Endothelial cell of umbilical vein (primary cell): ENCODE data around the gene RIMBP2. TPM values are rescaled to one million over a fixed set of nuclear protein-coding genes. Genes with fewer than 3 reads are reported as not detected.

Source experiments
- BruUV-seq: library from RNA; stranded (reverse); fragments of 400-500 nt; replicated peaks from 2 replicates; lab custom pipeline; 2021; lab: Mats Ljungman, UMichigan
- CTCF ChIA-PET: fragments of 300-600, 350-600 bp; sonication (Branson Sonifier 250); formaldehyde crosslinking; loops from one replicate; lab custom pipeline; 2021; ENCODE audit warnings: antibody characterized with exemption, inconsistent platforms; lab: Charles Lee
- POLR2A ChIA-PET: fragments of 300-600, 350-600 bp; sonication (Branson Sonifier 250); formaldehyde crosslinking; loops from one replicate; lab custom pipeline; 2021; ENCODE audit warnings: antibody characterized with exemption, inconsistent platforms; lab: Charles Lee
- DNase-seq: peaks from one replicate; pipeline ENCODE4 v3.0.0-alpha.2; 2011; ENCODE audit warnings: low read depth, low spot score
- FAIRE-seq: peaks from 2 replicates; lab custom pipeline; 2011; peaks lifted over from hg19 to GRCh38; lab: Jason Lieb, UNC
- H2AFZ ChIP-seq: 2 replicates; pipeline ENCODE4 v1.6.0; 2012; ENCODE audit warnings: low read depth, low read length, control low read depth, inconsistent platforms
- H3K27ac ChIP-seq: 2 replicates; pipeline ENCODE4 v1.5.1; 2011; ENCODE audit warnings: low read depth, mild to moderate bottlenecking, control low read depth, low read length, moderate library complexity; ENCODE audit not compliant: insufficient read depth
- H3K27me3 ChIP-seq, 2 experiments: 2 replicates each; pipeline versions ENCODE4 v1.6.0 to v1.6.1; 2011; ENCODE audit warnings: low read length in 2 of 2, mixed read lengths in 1 of 2; ENCODE audit not compliant: control insufficient read depth in 2 of 2, insufficient read depth in 2 of 2
- H3K36me3 ChIP-seq, 2 experiments: 2 replicates in 1 of 2; 3 replicates in 1 of 2; pipeline ENCODE4 v1.5.1; 2011; ENCODE audit warnings: low read length in 2 of 2, mild to moderate bottlenecking in 1 of 2, moderate library complexity in 1 of 2; ENCODE audit not compliant: control insufficient read depth in 2 of 2, insufficient read depth in 2 of 2; ENCODE audit errors: extremely low read depth in 1 of 2
- H3K4me1 ChIP-seq: 3 replicates; pipeline ENCODE4 v1.5.1; 2011; ENCODE audit warnings: mild to moderate bottlenecking, low read length; ENCODE audit not compliant: control insufficient read depth, insufficient read depth; ENCODE audit errors: extremely low read depth
- H3K4me2 ChIP-seq: 2 replicates; pipeline ENCODE4 v1.6.1; 2011; ENCODE audit warnings: low read length, control low read depth, mixed read lengths; ENCODE audit not compliant: insufficient read depth
- H3K4me3 ChIP-seq, 3 experiments: fragments of 200-600 bp in 1 of 3; sonication (generic), shearing (Covaris generic) in 1 of 3; replicated peaks in 1 of 3; 2 replicates each; pipeline ENCODE4 v1.5.1; 2011 to 2016; ENCODE audit warnings: control low read depth in 3 of 3, low read length in 3 of 3, mild to moderate bottlenecking in 2 of 3, inconsistent platforms in 1 of 3, low read depth in 1 of 3, moderate library complexity in 1 of 3; ENCODE audit not compliant: insufficient read depth in 1 of 3
- H3K79me2 ChIP-seq: 2 replicates; pipeline ENCODE4 v1.6.0; 2012; ENCODE audit warnings: low read length, inconsistent platforms; ENCODE audit not compliant: control insufficient read depth, insufficient read depth
- H3K9ac ChIP-seq: replicated peaks from 2 replicates; pipeline ENCODE3; 2011; ENCODE audit warnings: low read length, control low read depth; ENCODE audit not compliant: insufficient read depth; ENCODE audit errors: extremely low read depth
- H3K9me1 ChIP-seq: replicated peaks from 3 replicates; pipeline ENCODE4 v1.6.0; 2011; ENCODE audit warnings: mild to moderate bottlenecking, low read length; ENCODE audit not compliant: control insufficient read depth, insufficient read depth; ENCODE audit errors: extremely low read depth
- H3K9me3 ChIP-seq: replicated peaks from 2 replicates; pipeline ENCODE4 v1.5.1; 2012; ENCODE audit warnings: low read length, inconsistent platforms; ENCODE audit not compliant: control insufficient read depth, insufficient read depth
- H4K20me1 ChIP-seq: replicated peaks from 2 replicates; pipeline ENCODE3; 2011; ENCODE audit warnings: mild to moderate bottlenecking, low read length; ENCODE audit not compliant: control insufficient read depth, insufficient read depth; ENCODE audit errors: extremely low read depth
- EZH2 ChIP-seq: IDR thresholded peaks from 2 replicates; pipeline ENCODE4 v1.6.1; 2012; ENCODE audit warnings: borderline replicate concordance, low read depth, mild to moderate bottlenecking, moderate library complexity, low read length, inconsistent platforms; ENCODE audit not compliant: severe bottlenecking
- FOS ChIP-seq: IDR thresholded peaks from 2 replicates; pipeline ENCODE4 v1.6.1; 2011; ENCODE audit warnings: mild to moderate bottlenecking, low read length, moderate library complexity, borderline replicate concordance; ENCODE audit not compliant: insufficient read depth
- GATA2 ChIP-seq: IDR thresholded peaks from 2 replicates; pipeline ENCODE4 v1.7.0; 2011; ENCODE audit warnings: low read depth, mild to moderate bottlenecking, moderate library complexity, mixed read lengths, low read length; ENCODE audit not compliant: insufficient read length, insufficient read depth
- JUN ChIP-seq: IDR thresholded peaks from 2 replicates; pipeline ENCODE4 v1.6.1; 2011; ENCODE audit warnings: borderline replicate concordance, low read depth; ENCODE audit not compliant: insufficient read length, insufficient read depth
- MYC ChIP-seq: IDR thresholded peaks from one replicate; pipeline ENCODE4 v1.6.1; 2011; ENCODE audit warnings: mild to moderate bottlenecking, low read depth, low read length
- POLR2A ChIP-seq: IDR thresholded peaks from 2 replicates; pipeline ENCODE4 v1.6.1; 2012; ENCODE audit warnings: low read depth, mild to moderate bottlenecking, control low read depth, low read length
- POLR2AphosphoS5 ChIP-seq: IDR thresholded peaks from 2 replicates; pipeline ENCODE4 v1.6.1; 2012; ENCODE audit warnings: low read depth, mild to moderate bottlenecking, control low read depth, low read length, moderate library complexity; ENCODE audit not compliant: insufficient read depth
- dilution Hi-C: fragments of 300-500 bp; cut with MboI; formaldehyde crosslinking; loops from one replicate; pipeline ENCODE4 v1.15.0; 2019; ENCODE audit warnings: low sequenced_read_pairs; ENCODE audit not compliant: extremely low pct_ligation_motif_present
- intact Hi-C: fragments of 100-400 bp; cut with micrococcal nuclease; formaldehyde crosslinking; loops from one replicate; pipeline ENCODE4 v1.10.0; 2022
- polyA plus RNA-seq, 4 experiments: library from polyadenylated mRNA; depleted of rRNA in 3 of 4; stranded (reverse) in 3 of 4; unstranded in 1 of 4; fragments of >200 nt; gene quantifications; 2 replicates each; pipeline versions ENCODE4 v1.2.1 to v1.2.3, GENCODE V29; 2011 to 2012; ENCODE audit warnings: missing spikeins in 1 of 4
- total RNA-seq: library from RNA; stranded (reverse); gene quantifications from 2 replicates; pipeline ENCODE4 v1.2.3, GENCODE V29; 2021
- TF ChIP-seq, protein P1 (sequence below): IDR thresholded peaks from 2 replicates; pipeline ENCODE4 v1.6.1; 2011; ENCODE audit not compliant: insufficient read depth, insufficient read length
- TF ChIP-seq, protein P2 (sequence below), 2 donors: IDR thresholded peaks; 1 replicate in 1 of 2; 2 replicates in 1 of 2; pipeline ENCODE4 v1.5.1; 2011; ENCODE audit warnings: low read length in 2 of 2, mild to moderate bottlenecking in 2 of 2, moderate library complexity in 2 of 2, control low read depth in 1 of 2, inconsistent platforms in 1 of 2, low read depth in 1 of 2; ENCODE audit not compliant: insufficient read depth in 1 of 2; ENCODE audit errors: extremely low read depth in 1 of 2

RIMBP2 gene
- total and polyA plus RNA-seq, 2 donors (not counting 3 experiments of a cell fraction or from before 2014, with no cell fraction given) = 0.04 TPM; not detected in 1

DNA sequence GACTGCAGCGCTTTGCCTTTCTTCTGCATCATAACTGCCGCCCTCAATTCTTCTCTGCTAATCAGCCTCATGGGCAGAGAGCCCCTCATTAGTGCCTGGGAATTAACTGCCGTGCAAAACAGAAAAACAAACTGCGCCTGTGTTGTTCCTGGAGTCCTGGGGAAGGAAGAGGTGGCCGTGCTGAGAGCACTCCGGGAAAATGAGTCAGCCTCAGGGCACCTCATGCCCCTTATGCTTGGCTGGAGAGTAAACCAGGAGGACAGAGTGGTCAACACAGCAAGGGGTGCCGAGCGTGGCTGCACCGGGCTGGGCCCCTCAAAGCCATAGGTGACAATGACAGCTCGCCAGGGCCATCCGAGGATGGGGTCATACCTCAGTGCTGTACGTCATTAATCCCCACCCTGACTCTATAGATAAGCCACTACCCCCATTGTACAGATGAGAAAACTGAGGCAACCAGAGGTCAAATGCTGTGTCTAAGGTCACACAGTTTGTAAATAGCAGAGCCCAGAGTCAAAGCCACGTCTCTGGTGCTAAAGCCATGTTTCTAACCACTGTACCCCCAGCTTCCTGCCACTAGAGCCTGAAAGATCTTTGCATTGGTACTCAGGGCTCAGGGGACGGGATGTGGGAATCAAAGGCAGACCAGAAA lies 74.4 kb downstream of the RIMBP2 start:
- DNase-seq (no peak), FAIRE-seq (no peak)
- Histone ChIP-seq H3K27me3 (no peaks in the 10 kb centered on the region), H3K9me3 (peaks cover 3% of the 10 kb centered on the region), H3K4me2 (no peak overlapping the region), H3K36me3 (no peaks in the 10 kb centered on the region), H3K9me1 (no peaks in the 10 kb centered on the region), H3K4me1 (no peaks in the 10 kb centered on the region), H3K9ac (no peak overlapping the region), H3K4me3 (no peak overlapping the region), H3K27ac (no peak overlapping the region), H3K79me2 (no peaks in the 10 kb centered on the region), H4K20me1 (no peaks in the 10 kb centered on the region), H2AFZ (no peak overlapping the region)
- intact Hi-C loops (no loop called here), dilution Hi-C loops (no loop called here)
- no peak for TF ChIP-seq POLR2A
- TF ChIP-seq, protein P1, sequence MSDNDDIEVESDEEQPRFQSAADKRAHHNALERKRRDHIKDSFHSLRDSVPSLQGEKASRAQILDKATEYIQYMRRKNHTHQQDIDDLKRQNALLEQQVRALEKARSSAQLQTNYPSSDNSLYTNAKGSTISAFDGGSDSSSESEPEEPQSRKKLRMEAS = no peak
- TF ChIP-seq EZH2 = no peak
- TF ChIP-seq JUN = no peak
- no peak for TF ChIP-seq MYC
- no peak for TF ChIP-seq FOS
- no peak for TF ChIP-seq GATA2
- ChIA-PET POLR2A (no interaction called here), CTCF (no interaction called here)
- no TSS peak for BruUV-seq

DNA sequence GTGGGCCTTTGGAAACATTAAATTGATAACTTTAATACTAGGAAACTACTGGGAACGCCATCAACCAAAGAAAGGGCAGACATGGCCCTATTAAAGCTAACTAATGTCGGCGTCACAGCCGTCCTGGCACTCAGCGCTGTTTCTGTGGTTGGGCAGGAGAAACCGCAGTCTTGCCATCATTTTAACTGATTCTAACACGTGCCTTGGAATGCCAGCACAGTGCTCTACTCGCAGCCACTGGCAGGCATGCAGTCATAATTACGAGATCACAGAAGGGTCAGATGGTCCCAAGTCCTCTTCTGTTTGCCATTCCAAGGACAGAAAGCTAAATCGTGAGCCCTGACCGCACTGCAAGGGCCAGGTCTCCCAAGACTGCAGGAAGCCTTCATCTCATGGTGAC lies 75.2 kb downstream of the RIMBP2 start:
- no peak for FAIRE-seq

More for the DNA sequence above, 75.2 kb downstream of the RIMBP2 start:
- Histone ChIP-seq H3K4me3 (no peak overlapping the region), H3K27ac (no peak overlapping the region), H3K36me3 (no peaks in the 10 kb centered on the region), H2AFZ (no peak overlapping the region), H3K27me3 (no peaks in the 10 kb centered on the region), H3K9ac (no peak overlapping the region), H3K9me3 (peaks cover 3% of the 10 kb centered on the region), H3K4me1 (no peaks in the 10 kb centered on the region), H3K9me1 (no peaks in the 10 kb centered on the region), H3K4me2 (no peak overlapping the region), H4K20me1 (no peaks in the 10 kb centered on the region), H3K79me2 (no peaks in the 10 kb centered on the region)
- no peak for TF ChIP-seq MYC
- TF ChIP-seq, protein P1 = no peak
- no peak for TF ChIP-seq JUN
- TF ChIP-seq FOS = no peak
- TF ChIP-seq POLR2AphosphoS5 = no peak
- no peak for TF ChIP-seq EZH2
- TF ChIP-seq GATA2 = no peak
- TF ChIP-seq, protein P2, sequence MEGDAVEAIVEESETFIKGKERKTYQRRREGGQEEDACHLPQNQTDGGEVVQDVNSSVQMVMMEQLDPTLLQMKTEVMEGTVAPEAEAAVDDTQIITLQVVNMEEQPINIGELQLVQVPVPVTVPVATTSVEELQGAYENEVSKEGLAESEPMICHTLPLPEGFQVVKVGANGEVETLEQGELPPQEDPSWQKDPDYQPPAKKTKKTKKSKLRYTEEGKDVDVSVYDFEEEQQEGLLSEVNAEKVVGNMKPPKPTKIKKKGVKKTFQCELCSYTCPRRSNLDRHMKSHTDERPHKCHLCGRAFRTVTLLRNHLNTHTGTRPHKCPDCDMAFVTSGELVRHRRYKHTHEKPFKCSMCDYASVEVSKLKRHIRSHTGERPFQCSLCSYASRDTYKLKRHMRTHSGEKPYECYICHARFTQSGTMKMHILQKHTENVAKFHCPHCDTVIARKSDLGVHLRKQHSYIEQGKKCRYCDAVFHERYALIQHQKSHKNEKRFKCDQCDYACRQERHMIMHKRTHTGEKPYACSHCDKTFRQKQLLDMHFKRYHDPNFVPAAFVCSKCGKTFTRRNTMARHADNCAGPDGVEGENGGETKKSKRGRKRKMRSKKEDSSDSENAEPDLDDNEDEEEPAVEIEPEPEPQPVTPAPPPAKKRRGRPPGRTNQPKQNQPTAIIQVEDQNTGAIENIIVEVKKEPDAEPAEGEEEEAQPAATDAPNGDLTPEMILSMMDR (IDR thresholded peaks at IDR 0.05; ENCODE audit: extremely low read depth in 1 of 2, insufficient read depth in 1 of 2, low read depth in 1 of 2, low read length in 2 of 2) = no peak
- TF ChIP-seq POLR2A = no peak
- DNase-seq = no peak
- BruUV-seq = no TSS peak
- dilution Hi-C loops = no loop called here
- ChIA-PET CTCF (no interaction called here), POLR2A (no interaction called here)
- intact Hi-C loops = no loop called here
